ENCODE results near the gene EPPIN. TPM values are rescaled to one million over a fixed set of nuclear protein-coding genes. Genes with fewer than 3 reads are reported as not detected.
A peak's percentile ranks its signal among the peaks of the same experiment; 100 is the strongest.

The EPPIN gene
- total RNA-seq, 1 donor from 2014 or later = not detected

DNA sequence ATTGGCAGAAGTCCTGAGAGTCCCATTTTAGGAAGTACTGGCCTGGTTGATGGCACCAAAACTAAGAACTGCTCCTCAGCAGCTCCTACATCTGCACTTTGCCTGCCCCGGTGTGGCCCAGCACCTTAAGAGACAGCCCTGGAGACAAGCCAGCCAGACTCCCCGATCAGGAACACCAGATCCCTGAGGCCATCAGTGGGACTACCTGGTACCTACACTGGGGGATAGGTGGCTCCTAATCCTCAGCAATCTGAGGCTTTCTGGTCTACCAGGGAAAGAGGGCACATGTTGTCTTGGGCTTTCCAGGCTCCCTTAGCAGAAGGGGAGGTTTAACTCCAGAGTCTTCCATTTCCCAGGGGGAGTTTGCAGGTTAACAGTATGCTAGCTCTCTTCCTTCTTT, 7.8 kb downstream of the EPPIN start, which contains the start of gene WFDC6:
Gene WFDC6, minus strand, starts transcription at position 101 of the 400 bp plus-strand sequence. Its CDS starts 75 bp downstream, at position 26.
- Histone ChIP-seq H3K4me1 (no peaks in the 10 kb centered on the region), H3K36me3 (no peaks in the 10 kb centered on the region), H3K4me3 (no peak within 1 kb of the TSS), H3K27ac (no peak within 1 kb of the TSS), H3K27me3 (no peaks in the 10 kb centered on the region), H3K9me3 (no peaks in the 10 kb centered on the region)
- intact Hi-C loops (cut with DNase I) = no loop called here
- TF ChIP-seq, protein P1, sequence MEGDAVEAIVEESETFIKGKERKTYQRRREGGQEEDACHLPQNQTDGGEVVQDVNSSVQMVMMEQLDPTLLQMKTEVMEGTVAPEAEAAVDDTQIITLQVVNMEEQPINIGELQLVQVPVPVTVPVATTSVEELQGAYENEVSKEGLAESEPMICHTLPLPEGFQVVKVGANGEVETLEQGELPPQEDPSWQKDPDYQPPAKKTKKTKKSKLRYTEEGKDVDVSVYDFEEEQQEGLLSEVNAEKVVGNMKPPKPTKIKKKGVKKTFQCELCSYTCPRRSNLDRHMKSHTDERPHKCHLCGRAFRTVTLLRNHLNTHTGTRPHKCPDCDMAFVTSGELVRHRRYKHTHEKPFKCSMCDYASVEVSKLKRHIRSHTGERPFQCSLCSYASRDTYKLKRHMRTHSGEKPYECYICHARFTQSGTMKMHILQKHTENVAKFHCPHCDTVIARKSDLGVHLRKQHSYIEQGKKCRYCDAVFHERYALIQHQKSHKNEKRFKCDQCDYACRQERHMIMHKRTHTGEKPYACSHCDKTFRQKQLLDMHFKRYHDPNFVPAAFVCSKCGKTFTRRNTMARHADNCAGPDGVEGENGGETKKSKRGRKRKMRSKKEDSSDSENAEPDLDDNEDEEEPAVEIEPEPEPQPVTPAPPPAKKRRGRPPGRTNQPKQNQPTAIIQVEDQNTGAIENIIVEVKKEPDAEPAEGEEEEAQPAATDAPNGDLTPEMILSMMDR (IDR thresholded peaks at IDR 0.05) = no peak
- no peak for TF ChIP-seq POLR2A (IDR thresholded peaks at IDR 0.05)
- TF ChIP-seq POLR2AphosphoS5 (IDR thresholded peaks at IDR 0.05; ENCODE audit: insufficient read depth in 1 of 2, low read depth in 1 of 2) = no peak
- DNase-seq (ENCODE audit: extremely low spot score in 2 of 2) = no peak

DNA sequence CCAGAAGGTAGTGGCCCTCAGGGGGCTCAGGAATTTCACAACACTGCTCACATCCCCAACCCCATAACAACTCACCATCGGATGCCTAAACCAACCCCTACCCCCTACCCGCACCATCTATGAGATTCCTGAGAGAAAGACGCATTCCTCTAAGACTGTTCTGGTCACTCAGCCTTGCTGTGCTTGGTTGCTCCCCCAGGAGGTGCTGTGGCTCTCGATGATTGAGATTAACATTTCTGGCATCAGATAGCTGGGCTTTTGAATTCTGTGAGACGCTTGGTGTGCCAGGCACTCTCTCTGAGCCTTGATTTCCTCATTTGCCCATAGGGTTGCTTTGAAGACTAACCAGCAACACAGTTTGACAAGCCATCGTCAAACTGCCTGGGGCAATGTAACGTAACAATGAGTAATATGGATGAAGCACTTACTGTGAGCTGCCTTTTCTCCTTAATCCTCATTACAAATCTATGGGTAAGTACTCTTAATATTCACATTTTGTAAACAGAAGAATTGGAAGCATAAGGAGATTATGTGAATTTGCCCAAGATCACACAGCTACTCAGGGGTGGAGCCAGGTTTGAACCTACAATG, 8.9 kb downstream of the EPPIN start:
- intact Hi-C loops (cut with DNase I) = no loop called here

DNA sequence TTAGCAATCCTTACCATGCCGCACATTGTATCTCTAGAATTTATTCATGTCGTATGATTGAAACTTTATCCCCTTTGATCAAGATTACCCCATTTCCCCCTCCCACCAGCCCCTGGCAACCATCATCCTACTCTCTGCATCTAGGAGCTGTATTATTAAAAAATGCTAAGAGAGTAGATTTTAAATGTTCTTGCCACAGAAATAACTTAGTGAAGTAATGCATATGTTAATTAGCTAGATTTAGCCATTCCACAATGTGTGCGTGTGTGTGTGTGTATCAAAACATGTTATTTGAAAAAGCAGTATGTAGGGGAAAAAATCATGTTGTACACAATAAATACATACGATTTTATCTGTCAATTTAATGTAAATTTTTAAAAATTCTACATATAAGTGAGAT, 19.9 kb downstream of the EPPIN start:
- DNase-seq (ENCODE audit: extremely low spot score in 2 of 2) = peak in 1 of 2 donors; percentile 6
- Histone ChIP-seq H3K4me3 (no peak overlapping the region), H3K4me1 (no peaks in the 10 kb centered on the region), H3K27ac (no peak overlapping the region), H3K9me3 (no peaks in the 10 kb centered on the region), H3K36me3 (no peaks in the 10 kb centered on the region), H3K27me3 (no peaks in the 10 kb centered on the region)
- intact Hi-C loops (cut with DNase I) = no loop called here
- TF ChIP-seq, protein P1 (IDR thresholded peaks at IDR 0.05) = no peak
- no peak for TF ChIP-seq POLR2A (IDR thresholded peaks at IDR 0.05)
- TF ChIP-seq POLR2AphosphoS5 (IDR thresholded peaks at IDR 0.05; ENCODE audit: insufficient read depth in 1 of 2, low read depth in 1 of 2) = no peak

More for the DNA sequence above, 8.9 kb downstream of the EPPIN start:
- TF ChIP-seq POLR2A (IDR thresholded peaks at IDR 0.05) (no peak), POLR2AphosphoS5 (IDR thresholded peaks at IDR 0.05; ENCODE audit: insufficient read depth in 1 of 2, low read depth in 1 of 2) (no peak)
- TF ChIP-seq, protein P1 (IDR thresholded peaks at IDR 0.05) = no peak
- no peaks in the 10 kb centered on the region for H3K4me1 ChIP-seq
- H3K27me3 ChIP-seq = no peaks in the 10 kb centered on the region
- H3K4me3 ChIP-seq = no peak overlapping the region
- DNase-seq (ENCODE audit: extremely low spot score in 2 of 2) = peak in 1 of 2 donors; percentile 76
- H3K27ac ChIP-seq = no peak overlapping the region
- no peaks in the 10 kb centered on the region for H3K36me3 ChIP-seq
- no peaks in the 10 kb centered on the region for H3K9me3 ChIP-seq

DNA sequence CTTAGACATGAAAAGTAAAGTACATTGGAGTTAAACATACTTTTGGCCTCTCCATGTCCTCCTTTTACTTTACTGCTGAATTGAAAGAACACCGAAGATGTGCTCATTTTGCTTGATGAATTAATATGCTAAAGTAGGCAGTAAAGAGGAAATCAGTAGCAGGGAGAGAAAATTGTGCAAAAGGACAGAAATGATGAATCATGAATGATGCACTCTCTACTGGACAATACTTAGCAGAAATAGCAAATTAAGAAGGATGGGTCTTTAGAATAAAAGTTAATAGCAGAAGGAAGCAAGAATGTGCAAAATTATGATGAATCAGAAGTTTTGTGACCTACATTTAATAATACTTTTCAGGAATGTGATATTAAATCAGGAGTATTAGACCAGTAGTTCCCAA, 23.4 kb downstream of the EPPIN start:
- peaks cover 2% of the 10 kb centered on the region for H3K4me1 ChIP-seq

DNA sequence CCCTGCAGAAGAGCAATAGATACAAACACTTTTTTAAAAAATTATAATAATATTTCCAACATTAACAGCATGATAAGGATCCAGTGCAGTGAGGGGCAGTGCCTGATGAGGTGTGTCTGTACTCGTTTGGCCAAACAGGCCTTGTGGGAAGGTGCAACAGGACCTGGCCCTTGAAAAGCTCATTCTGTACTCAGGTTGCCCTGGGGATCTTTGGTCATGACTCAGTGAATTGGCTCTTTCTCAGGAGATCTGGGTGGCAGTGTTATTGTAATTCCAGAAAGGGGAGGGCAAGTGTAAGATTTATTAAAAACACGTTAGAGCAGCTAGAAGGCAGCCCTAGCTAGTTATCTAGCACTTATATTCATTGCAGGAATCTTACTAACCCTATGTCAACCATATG, 28.9 kb downstream of the EPPIN start:
- no peaks in the 10 kb centered on the region for H3K27me3 ChIP-seq
- H3K9me3 ChIP-seq = no peaks in the 10 kb centered on the region
- peak in 1 of 2 donors; percentile 43 for TF ChIP-seq POLR2AphosphoS5 (IDR thresholded peaks at IDR 0.05; ENCODE audit: insufficient read depth in 1 of 2, low read depth in 1 of 2)
- TF ChIP-seq, protein P1 (IDR thresholded peaks at IDR 0.05) = no peak
- H3K4me3 ChIP-seq = no peak overlapping the region
- DNase-seq (ENCODE audit: extremely low spot score in 2 of 2) = peak in 1 of 2 donors; percentile 56
- peaks cover 5% of the 10 kb centered on the region for H3K4me1 ChIP-seq
- H3K36me3 ChIP-seq = no peaks in the 10 kb centered on the region
- no peak overlapping the region for H3K27ac ChIP-seq
- intact Hi-C loops (cut with DNase I) = no loop called here

More for the DNA sequence above, 23.4 kb downstream of the EPPIN start:
- Histone ChIP-seq H3K27me3 (no peaks in the 10 kb centered on the region), H3K27ac (no peak overlapping the region), H3K36me3 (no peaks in the 10 kb centered on the region), H3K9me3 (no peaks in the 10 kb centered on the region), H3K4me3 (no peak overlapping the region)
- TF ChIP-seq POLR2AphosphoS5 (IDR thresholded peaks at IDR 0.05; ENCODE audit: insufficient read depth in 1 of 2, low read depth in 1 of 2) (no peak), POLR2A (IDR thresholded peaks at IDR 0.05) (no peak)
- TF ChIP-seq, protein P1 (IDR thresholded peaks at IDR 0.05) = no peak
- no peak for DNase-seq (ENCODE audit: extremely low spot score in 2 of 2)
- intact Hi-C loops (cut with DNase I) = no loop called here
